HTERT RPE-1 (cell line): Measurements from ENCODE around the gene XXYLT1.
"Not testable (repeated sequence)": the region's sequence is repeated elsewhere in the genome, so short reads cannot be mapped to it uniquely, and the experiment has no call there.

Experiments
- in situ Hi-C: fragments of 300-500 bp; cut with MboI; formaldehyde crosslinking; loops from 4 replicates; pipeline ENCODE4 v1.14.3; 2020; ENCODE audit warnings: low sequenced_read_pairs

XXYLT1 gene

GRCh38 chr3:195187609-195188425 is 83.1 kb downstream of the XXYLT1 start:
- in situ Hi-C loops: no loop called here

GRCh38 chr3:195186710-195187047 is 84.3 kb downstream of the XXYLT1 start:
- in situ Hi-C loops: not testable (repeated sequence)

- in situ Hi-C loops: no loop called here
Measured at GRCh38 chr3:195186041-195186709, 84.8 kb downstream of the XXYLT1 start.

- in situ Hi-C loops: no loop called here
Measured at GRCh38 chr3:195185583-195185982, 85.4 kb downstream of the XXYLT1 start.

- in situ Hi-C loops: no loop called here
Measured at GRCh38 chr3:195184716-195185421, 86.1 kb downstream of the XXYLT1 start.

GRCh38 chr3:195183071-195183776 is 87.7 kb downstream of the XXYLT1 start:
- in situ Hi-C loops: no loop called here

GRCh38 chr3:195182470-195182795 is 88.5 kb downstream of the XXYLT1 start:
- in situ Hi-C loops: no loop called here

- in situ Hi-C loops: no loop called here
Measured at GRCh38 chr3:195181741-195182469, 89.1 kb downstream of the XXYLT1 start.

- in situ Hi-C loops: no loop called here
Measured at GRCh38 chr3:195181113-195181498, 89.9 kb downstream of the XXYLT1 start.

- in situ Hi-C loops: no loop called here
Measured at GRCh38 chr3:195180490-195181112, 90.4 kb downstream of the XXYLT1 start.

- in situ Hi-C loops: no loop called here
Measured at GRCh38 chr3:195179776-195180489, 91.0 kb downstream of the XXYLT1 start.

- in situ Hi-C loops: no loop called here
Measured at GRCh38 chr3:195178124-195178910, 92.6 kb downstream of the XXYLT1 start.

- in situ Hi-C loops: no loop called here
Measured at GRCh38 chr3:195177422-195178123, 93.4 kb downstream of the XXYLT1 start.

- in situ Hi-C loops: no loop called here
Measured at GRCh38 chr3:195176776-195177175, 94.2 kb downstream of the XXYLT1 start.

GRCh38 chr3:195175476-195176337 is 95.3 kb downstream of the XXYLT1 start:
- in situ Hi-C loops: no loop called here

- in situ Hi-C loops: no loop called here
Measured at GRCh38 chr3:195175076-195175475, 95.9 kb downstream of the XXYLT1 start.

GRCh38 chr3:195173657-195174056 is 97.3 kb downstream of the XXYLT1 start:
- in situ Hi-C loops: no loop called here
